Stimulated activated CD4-positive, alpha-beta T cell treated with anti-CD3 and anti-CD28 coated beads, Interleukin-4, amount 100 ng/mL, for 24 hours (primary cell): ENCODE measurements around the gene COG5.
A peak's percentile ranks its signal among the peaks of the same experiment; 100 is the strongest.

Experiments used
- DNase-seq: peaks from one replicate; pipeline ENCODE4 v3.0.0-alpha.2; 2020

COG5 gene

GRCh38 chr7:107563775-107564552 is at the start of gene COG5, which contains the start of gene DUS4L:
Gene COG5 (minus strand): TSS chr7:107563920. CDS start chr7:107563896, 24 bp downstream.
Gene DUS4L (plus strand): TSS chr7:107563971. CDS start chr7:107567071, 3,100 bp downstream.
- DNase-seq, result peak; percentile 84

- DNase-seq, result no peak
These were observed 49.7 kb upstream of the COG5 start for GRCh38 chr7:107613439-107613838.

GRCh38 chr7:107610323-107610722 is 46.6 kb upstream of the COG5 start:
- DNase-seq, result no peak

GRCh38 chr7:107609811-107610261 is 46.1 kb upstream of the COG5 start:
- DNase-seq, result no peak

GRCh38 chr7:107606303-107606702 is 42.6 kb upstream of the COG5 start:
- no peak for DNase-seq

- no peak for DNase-seq
These were observed 41.6 kb upstream of the COG5 start for GRCh38 chr7:107605218-107605815.

- no peak for DNase-seq
These were observed 37.1 kb upstream of the COG5 start for GRCh38 chr7:107600816-107601215.

- no peak for DNase-seq
These were observed 35.5 kb upstream of the COG5 start for GRCh38 chr7:107599262-107599661.

- DNase-seq, result no peak
These were observed 34.2 kb upstream of the COG5 start for GRCh38 chr7:107597953-107598352.

GRCh38 chr7:107597582-107597916 is 33.8 kb upstream of the COG5 start:
- no peak for DNase-seq

- no peak for DNase-seq
These were observed 33.3 kb upstream of the COG5 start for GRCh38 chr7:107596881-107597581.

- no peak for DNase-seq
These were observed 31.4 kb upstream of the COG5 start for GRCh38 chr7:107594961-107595737.

- DNase-seq, result no peak
These were observed 29.3 kb upstream of the COG5 start for GRCh38 chr7:107593025-107593410.

GRCh38 chr7:107592361-107593024 is 28.8 kb upstream of the COG5 start:
- DNase-seq, result no peak

- no peak for DNase-seq
These were observed 27.7 kb upstream of the COG5 start for GRCh38 chr7:107591421-107591820.

- DNase-seq, result no peak
These were observed 24.9 kb upstream of the COG5 start for GRCh38 chr7:107588529-107589130.

GRCh38 chr7:107584716-107585115 is 21.0 kb upstream of the COG5 start:
- DNase-seq, result no peak

- no peak for DNase-seq
These were observed 19.2 kb upstream of the COG5 start for GRCh38 chr7:107582875-107583274.

- no peak for DNase-seq
These were observed 17.8 kb upstream of the COG5 start for GRCh38 chr7:107581387-107582013.

GRCh38 chr7:107580716-107581383 is 17.1 kb upstream of the COG5 start:
- DNase-seq, result no peak
